H1 (cell line): ENCODE results near the gene DOK1. TPM values are rescaled to one million over a fixed set of nuclear protein-coding genes. Genes with fewer than 3 reads are reported as not detected.

Experiments
- CTCF ChIA-PET: fragments of 300-600 bp; sonication (Branson Sonifier 250); formaldehyde crosslinking; loops from one replicate; lab custom pipeline; 2021; ENCODE audit not compliant: partially characterized antibody; lab: Charles Lee
- POLR2A ChIA-PET: fragments of 300-600 bp; sonication (Branson Sonifier 250); formaldehyde crosslinking; loops from one replicate; lab custom pipeline; 2021; ENCODE audit warnings: inconsistent platforms; ENCODE audit not compliant: partially characterized antibody; lab: Charles Lee
- DNase-seq, 2 experiments: peaks; one replicate each; pipeline versions ENCODE4 v3.0.0 to v3.0.0-alpha.2; 2010 to 2022; ENCODE audit warnings: low spot score in 2 of 2, low read depth in 1 of 2, mixed read lengths in 1 of 2
- FAIRE-seq: peaks from 2 replicates; lab custom pipeline; 2011; peaks lifted over from hg19 to GRCh38; lab: Jason Lieb, UNC
- H2AFZ ChIP-seq: 2 replicates; pipeline ENCODE4 v1.8.1; 2012; ENCODE audit warnings: low read length, inconsistent platforms
- H2AK5ac ChIP-seq: 2 replicates; pipeline ENCODE4 v1.6.1; 2013; ENCODE audit warnings: low read depth, low read length
- H2BK120ac ChIP-seq: replicated peaks from 2 replicates; pipeline ENCODE3; 2013; ENCODE audit warnings: low read depth, low read length, inconsistent platforms
- H2BK12ac ChIP-seq: 2 replicates; pipeline ENCODE4 v1.6.1; 2013; ENCODE audit warnings: low read depth, low read length
- H2BK15ac ChIP-seq: 2 replicates; pipeline ENCODE4 v1.6.1; 2013; ENCODE audit warnings: low read length
- H2BK20ac ChIP-seq: 2 replicates; pipeline ENCODE4 v1.6.1; 2013; ENCODE audit warnings: low read length
- H2BK5ac ChIP-seq: 2 replicates; pipeline ENCODE4 v1.6.1; 2013; ENCODE audit warnings: low read depth, low read length
- H3K14ac ChIP-seq: 2 replicates; pipeline ENCODE4 v1.6.1; 2013; ENCODE audit warnings: inconsistent platforms; ENCODE audit not compliant: insufficient read length
- H3K18ac ChIP-seq: 2 replicates; pipeline ENCODE4 v1.6.1; 2013; ENCODE audit warnings: low read length; ENCODE audit errors: extremely low read depth
- H3K23ac ChIP-seq: 2 replicates; pipeline ENCODE4 v1.6.1; 2013; ENCODE audit warnings: inconsistent platforms; ENCODE audit not compliant: insufficient read length
- H3K23me2 ChIP-seq: 2 replicates; pipeline ENCODE4 v1.6.1; 2013; ENCODE audit warnings: low read depth, low read length
- H3K27ac ChIP-seq: 2 replicates; pipeline ENCODE4 v1.6.1; 2011; ENCODE audit warnings: low read depth, low read length, inconsistent platforms
- H3K27me3 ChIP-seq, 4 experiments: replicated peaks in 1 of 4; 1 replicate in 1 of 4; 2 replicates in 3 of 4; pipeline versions ENCODE4 v1.6.1 to v1.8.1; 2011 to 2013; ENCODE audit warnings: low read length in 3 of 4, mild to moderate bottlenecking in 3 of 4, inconsistent platforms in 2 of 4, mixed read lengths in 2 of 4, moderate library complexity in 1 of 4; ENCODE audit not compliant: control insufficient read depth in 3 of 4, insufficient read depth in 3 of 4; ENCODE audit errors: extremely low read depth in 1 of 4
- H3K36me3 ChIP-seq, 4 experiments: 2 replicates each; pipeline versions ENCODE4 v1.6.1 to v1.8.1; 2011 to 2013; ENCODE audit warnings: mild to moderate bottlenecking in 4 of 4, low read length in 3 of 4, moderate library complexity in 2 of 4, control low read depth in 1 of 4, inconsistent platforms in 1 of 4; ENCODE audit not compliant: insufficient read depth in 4 of 4, control insufficient read depth in 2 of 4
- H3K4ac ChIP-seq: replicated peaks from 2 replicates; pipeline ENCODE3; 2013; ENCODE audit warnings: low read length, low read depth, mixed read lengths, inconsistent platforms; ENCODE audit not compliant: insufficient read length
- H3K4me1 ChIP-seq, 4 experiments: replicated peaks in 1 of 4; 1 replicate in 1 of 4; 2 replicates in 3 of 4; pipeline versions ENCODE4 v1.6.1 to v1.8.1; 2011 to 2013; ENCODE audit warnings: low read length in 3 of 4, inconsistent platforms in 2 of 4, mixed read lengths in 1 of 4; ENCODE audit not compliant: insufficient read depth in 4 of 4, control insufficient read depth in 3 of 4
- H3K4me2 ChIP-seq, 2 experiments: 2 replicates each; pipeline versions ENCODE4 v1.6.1 to v1.8.1; 2011 to 2013; ENCODE audit warnings: low read depth in 2 of 2, low read length in 2 of 2, control low read depth in 1 of 2, inconsistent platforms in 1 of 2, mild to moderate bottlenecking in 1 of 2; ENCODE audit not compliant: insufficient read depth in 1 of 2
- H3K4me3 ChIP-seq, 4 experiments: fragments of 200-600, 300-600 bp in 1 of 4; sonication (generic), shearing (Covaris generic), sonication (Bioruptor Twin) in 1 of 4; 2 replicates each; pipeline versions ENCODE4 v1.5.1 to v1.8.1; 2011 to 2016; ENCODE audit warnings: low read length in 4 of 4, low read depth in 3 of 4, control low read depth in 2 of 4, inconsistent platforms in 2 of 4, mild to moderate bottlenecking in 2 of 4, mixed read lengths in 1 of 4, moderate library complexity in 1 of 4; ENCODE audit not compliant: insufficient read depth in 2 of 4; ENCODE audit errors: extremely low read depth in 1 of 4
- H3K56ac ChIP-seq: replicated peaks from 2 replicates; pipeline ENCODE3; 2013; ENCODE audit warnings: low read depth, mild to moderate bottlenecking, mixed read lengths, low read length, inconsistent platforms; ENCODE audit not compliant: insufficient read length
- H3K79me1 ChIP-seq: 2 replicates; pipeline ENCODE4 v1.6.1; 2013; ENCODE audit warnings: low read depth, low read length, control low read depth
- H3K79me2 ChIP-seq, 2 experiments: 2 replicates each; pipeline versions ENCODE4 v1.6.1 to v1.8.1; 2012 to 2013; ENCODE audit warnings: low read length in 2 of 2, mild to moderate bottlenecking in 2 of 2, inconsistent platforms in 1 of 2; ENCODE audit not compliant: insufficient read depth in 2 of 2, control insufficient read depth in 1 of 2
- H3K9ac ChIP-seq, 4 experiments: replicated peaks in 1 of 4; 1 replicate in 1 of 4; 2 replicates in 3 of 4; pipeline versions ENCODE4 v1.6.1 to v1.8.1; 2011 to 2013; ENCODE audit warnings: low read depth in 3 of 4, low read length in 3 of 4, control low read depth in 2 of 4, mild to moderate bottlenecking in 2 of 4, moderate library complexity in 2 of 4, inconsistent platforms in 1 of 4; ENCODE audit errors: extremely low read depth in 1 of 4
- H3K9me3 ChIP-seq, 2 experiments: 2 replicates each; pipeline versions ENCODE4 v1.6.1 to v1.8.1; 2012 to 2013; ENCODE audit warnings: mild to moderate bottlenecking in 2 of 2, moderate library complexity in 2 of 2, control low read depth in 1 of 2, inconsistent platforms in 1 of 2, low read depth in 1 of 2, low read length in 1 of 2, mixed read lengths in 1 of 2; ENCODE audit not compliant: insufficient read depth in 2 of 2
- H4K20me1 ChIP-seq, 2 experiments: replicated peaks in 1 of 2; 2 replicates each; pipeline versions ENCODE3 to v1.8.1; 2011 to 2013; ENCODE audit warnings: inconsistent platforms in 2 of 2, low read length in 2 of 2, mild to moderate bottlenecking in 1 of 2; ENCODE audit not compliant: insufficient read depth in 2 of 2, control insufficient read depth in 1 of 2
- H4K5ac ChIP-seq: 2 replicates; pipeline ENCODE4 v1.6.1; 2013; ENCODE audit warnings: low read length, low read depth, mixed read lengths, inconsistent platforms; ENCODE audit not compliant: insufficient read length
- H4K8ac ChIP-seq: 2 replicates; pipeline ENCODE4 v1.8.0; 2013; ENCODE audit warnings: mild to moderate bottlenecking, moderate library complexity, low read length, inconsistent platforms; ENCODE audit not compliant: insufficient read depth; ENCODE audit errors: extremely low read depth
- H4K91ac ChIP-seq: replicated peaks from 2 replicates; pipeline ENCODE3; 2013; ENCODE audit warnings: low read length, mixed read lengths, inconsistent platforms; ENCODE audit not compliant: insufficient read length
- GABPA ChIP-seq: IDR thresholded peaks from 2 replicates; pipeline ENCODE4 v1.6.1; 2011; ENCODE audit warnings: mild to moderate bottlenecking, low read length, moderate library complexity, borderline replicate concordance; ENCODE audit not compliant: insufficient read depth
- WGBS, 2 experiments: shearing (Covaris generic) in 1 of 2; methylation state at CpG; one replicate each; pipeline versions ENCODE4 v1.1.6 to v1.1.7; 2013 to 2015; ENCODE audit warnings: low lambda C conversion rate in 2 of 2, mixed read lengths in 2 of 2, inconsistent platforms in 1 of 2, low coverage in 1 of 2, missing lambda C conversion rate in 1 of 2; ENCODE audit not compliant: insufficient replicate concordance in 2 of 2, insufficient coverage in 1 of 2, insufficient read length in 1 of 2; ENCODE audit errors: extremely low coverage in 1 of 2, missing lambda C conversion rate in 1 of 2; 5-methylcytosine and 5-hydroxymethylcytosine counted together
- polyA plus RNA-seq, 7 experiments: library from polyadenylated mRNA; depleted of rRNA in 3 of 7; stranded (reverse) in 5 of 7; unstranded in 2 of 7; fragments of >200 nt in 5 of 7; fragments of 200-250 nt in 2 of 7; gene quantifications; 1 replicate in 5 of 7; 2 replicates in 1 of 7; 4 replicates in 1 of 7; pipeline versions ENCODE4 v1.2.1 to v1.2.3, GENCODE V29; 2011 to 2013; ENCODE audit warnings: missing spikeins in 2 of 7, mixed read lengths in 2 of 7
- total RNA-seq: library from RNA; stranded (reverse); fragmentation: NEBNext Ultra II Directional; extraction: Animal tissue kit (Norgen Biotek cat#: 25700); gene quantifications from 2 replicates; pipeline ENCODE4 v1.2.1, GENCODE V29; 2021

DOK1 gene
- total and polyA plus RNA-seq, 2 of the 8 experiments (the other 6 are each of a cell fraction or from before 2014, with no cell fraction given): 11.0 to 14.3 TPM

DNA sequence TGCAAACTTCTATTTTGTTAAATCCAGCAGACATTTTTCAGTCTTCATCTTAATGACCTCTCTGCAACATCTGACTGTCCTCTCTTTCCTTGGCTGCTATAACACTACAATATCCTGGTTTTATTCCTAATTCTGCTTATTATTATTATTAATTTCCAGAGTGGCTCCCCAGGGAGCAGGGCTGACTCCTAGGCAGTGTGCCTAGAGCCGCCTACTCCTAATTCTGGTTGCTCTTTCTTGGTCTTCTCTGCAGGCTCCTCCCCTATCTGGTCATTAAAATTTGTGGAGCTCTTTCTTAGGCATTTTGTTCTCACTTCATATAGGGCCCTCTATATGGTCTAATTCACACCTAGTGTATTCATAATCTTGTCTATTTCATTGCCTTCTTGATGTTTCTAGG, 11.5 kb upstream of the DOK1 start:
- no peak overlapping the region for H3K14ac ChIP-seq
- peaks cover 0 to 16% (median 5%) of the 10 kb centered on the region in 4 experiments; a peak in 4 of 7 replicates for H3K27me3 ChIP-seq
- no peaks in the 10 kb centered on the region for H3K9me3 ChIP-seq
- no peak overlapping the region for H2BK120ac ChIP-seq
- no peak overlapping the region for H3K27ac ChIP-seq
- H3K4me3 ChIP-seq: no peak overlapping the region
- CTCF ChIA-PET: interaction anchor here (0.8 to 1.6 kb wide), 3 partner anchors 9 to 41 kb away, joined by 3 to 6 read pairs (median 3); no protein-coding TSS in a partner anchor
- H3K56ac ChIP-seq: no peak overlapping the region
- no peak overlapping the region for H4K5ac ChIP-seq
- H3K4ac ChIP-seq: no peak overlapping the region
- H2BK15ac ChIP-seq: no peak overlapping the region
- peaks cover 3 to 4% of the 10 kb centered on the region in 2 experiments for H4K20me1 ChIP-seq
- no peak overlapping the region for H2AFZ ChIP-seq
- no peak overlapping the region for H3K4me2 ChIP-seq
- WGBS, 2 experiments: 100% methylated on average over 1 of the region's 1 CpG; no CpG with 5 or more reads in 1 of the 2 experiments
- no peak overlapping the region for H3K18ac ChIP-seq
- no peaks in the 10 kb centered on the region for H3K79me2 ChIP-seq
- H2BK5ac ChIP-seq: no peak overlapping the region
- no peak overlapping the region for H2BK20ac ChIP-seq
- H3K79me1 ChIP-seq: no peaks in the 10 kb centered on the region
- no peak overlapping the region for H2AK5ac ChIP-seq
- no peak overlapping the region for H3K23ac ChIP-seq
- no peak overlapping the region for H4K91ac ChIP-seq
- TF ChIP-seq GABPA: no peak
- no peaks in the 10 kb centered on the region for H3K36me3 ChIP-seq
- POLR2A ChIA-PET: interaction anchor here (5.2 kb wide), 1 partner anchor 12 kb away, joined by 39 read pairs; the partner anchor contains the start of genes AUP1 and HTRA2
- no peak overlapping the region for H3K9ac ChIP-seq
- no peak for DNase-seq
- H4K8ac ChIP-seq: no peak overlapping the region
- no peak overlapping the region for H2BK12ac ChIP-seq
- H3K23me2 ChIP-seq: no peaks in the 10 kb centered on the region; the same call in 1 of the 2 replicates
- peaks cover 0 to under 1% (median 0%) of the 10 kb centered on the region in 4 experiments; a peak in 2 of 7 replicates for H3K4me1 ChIP-seq
- FAIRE-seq: no peak
